ENCODE results near the gene CTDSPL2. TPM values are rescaled to one million over a fixed set of nuclear protein-coding genes. Genes with fewer than 3 reads are reported as not detected.

CTDSPL2 gene
- total and polyA plus RNA-seq, 2 experiments from 2014 or later: 21.1 to 48.2 TPM

GRCh38 chr15:44485880-44486279, 58.5 kb downstream of the CTDSPL2 start:
- no peaks in the 10 kb centered on the region for H3K27me3 ChIP-seq (replicated peaks; ENCODE audit: insufficient read depth)
- H3K27ac ChIP-seq: no peak overlapping the region
- H3K9ac ChIP-seq: no peak overlapping the region
- peaks cover 22% of the 10 kb centered on the region for H3F3A ChIP-seq (ENCODE audit: insufficient read depth)
- H3K79me2 ChIP-seq (ENCODE audit: insufficient read depth): peaks cover 44% of the 10 kb centered on the region
- H2AFZ ChIP-seq: no peak overlapping the region
- no peak for TF ChIP-seq EZH2phosphoT487 (IDR thresholded peaks at IDR 0.05; ENCODE audit: insufficient read depth, low read depth)
- no peak for TF ChIP-seq EZH2 (IDR thresholded peaks at IDR 0.05; ENCODE audit: insufficient read depth, poor library complexity, severe bottlenecking)
- H3K9me2 ChIP-seq (ENCODE audit: insufficient read depth): no peaks in the 10 kb centered on the region
- H3K9me3 ChIP-seq (ENCODE audit: low read depth): no peaks in the 10 kb centered on the region
- H4K20me1 ChIP-seq (ENCODE audit: insufficient read depth): peaks cover 13% of the 10 kb centered on the region; the same call in 1 of the 2 replicates
- H3K36me3 ChIP-seq (ENCODE audit: low read depth): peaks cover 9% of the 10 kb centered on the region; the same call in 1 of the 2 replicates
- no peak overlapping the region for H3K4me3 ChIP-seq
- peaks cover 19% of the 10 kb centered on the region for H3K4me1 ChIP-seq (ENCODE audit: insufficient read depth)
- 96 to 98% methylated on average over 3 of the region's 3 CpGs for WGBS, 2 experiments (ENCODE audit: low coverage in 1 of 2, low lambda C conversion rate in 2 of 2, missing lambda C conversion rate in 2 of 2)
- in situ Hi-C loops (cut with MboI): loop anchor here (25.0 kb wide), 1 partner anchor 599 kb away; no protein-coding TSS in a partner anchor
- DNase-seq: no peak
- no peak overlapping the region for H3K4me2 ChIP-seq (ENCODE audit: unreplicated experiment)

- WGBS, 2 experiments (ENCODE audit: low coverage in 1 of 2, low lambda C conversion rate in 2 of 2, missing lambda C conversion rate in 2 of 2): 62 to 77% methylated on average over 1 of the region's 1 CpG
Observed at GRCh38 chr15:44489464-44489863, 62.0 kb downstream of the CTDSPL2 start.

GRCh38 chr15:44490622-44491021, 63.2 kb downstream of the CTDSPL2 start:
- Histone ChIP-seq H2AFZ (no peak overlapping the region), H3K79me2 (ENCODE audit: insufficient read depth) (peaks cover 41% of the 10 kb centered on the region; the same call in 1 of the 2 replicates), H3K4me1 (ENCODE audit: insufficient read depth) (peaks cover 20% of the 10 kb centered on the region), H3K9me3 (ENCODE audit: low read depth) (no peaks in the 10 kb centered on the region), H3K4me3 (no peak overlapping the region), H3K9ac (no peak overlapping the region), H3F3A (ENCODE audit: insufficient read depth) (peaks cover 27% of the 10 kb centered on the region), H3K36me3 (ENCODE audit: low read depth) (peaks cover 17% of the 10 kb centered on the region; the same call in 1 of the 2 replicates), H3K4me2 (ENCODE audit: unreplicated experiment) (no peak overlapping the region), H3K27ac (no peak overlapping the region), H3K27me3 (replicated peaks; ENCODE audit: insufficient read depth) (no peaks in the 10 kb centered on the region), H3K9me2 (ENCODE audit: insufficient read depth) (no peaks in the 10 kb centered on the region), H4K20me1 (ENCODE audit: insufficient read depth) (peaks cover 10% of the 10 kb centered on the region; the same call in 1 of the 2 replicates)
- WGBS, 2 experiments (ENCODE audit: low coverage in 1 of 2, low lambda C conversion rate in 2 of 2, missing lambda C conversion rate in 2 of 2): 49 to 56% methylated on average over 3 of the region's 3 CpGs
- peak; percentile 27 for DNase-seq
- no peak for TF ChIP-seq EZH2phosphoT487 (IDR thresholded peaks at IDR 0.05; ENCODE audit: insufficient read depth, low read depth)
- no peak for TF ChIP-seq EZH2 (IDR thresholded peaks at IDR 0.05; ENCODE audit: insufficient read depth, poor library complexity, severe bottlenecking)
- in situ Hi-C loops (cut with MboI): loop anchor here (25.0 kb wide), 1 partner anchor 603 kb away; no protein-coding TSS in a partner anchor

More at GRCh38 chr15:44489464-44489863, 62.0 kb downstream of the CTDSPL2 start:
- Histone ChIP-seq H3K9me2 (ENCODE audit: insufficient read depth) (no peaks in the 10 kb centered on the region), H3K36me3 (ENCODE audit: low read depth) (peaks cover 17% of the 10 kb centered on the region; the same call in 1 of the 2 replicates), H3K4me1 (ENCODE audit: insufficient read depth) (peaks cover 20% of the 10 kb centered on the region), H3K4me2 (ENCODE audit: unreplicated experiment) (no peak overlapping the region), H3K27me3 (replicated peaks; ENCODE audit: insufficient read depth) (no peaks in the 10 kb centered on the region), H3K79me2 (ENCODE audit: insufficient read depth) (peaks cover 34% of the 10 kb centered on the region; the same call in 1 of the 2 replicates), H3K9me3 (ENCODE audit: low read depth) (no peaks in the 10 kb centered on the region), H3K9ac (no peak overlapping the region), H2AFZ (no peak overlapping the region), H3K27ac (peak overlapping the region; percentile 11; the same call in 1 of the 2 replicates), H3F3A (ENCODE audit: insufficient read depth) (peaks cover 27% of the 10 kb centered on the region), H4K20me1 (ENCODE audit: insufficient read depth) (peaks cover 10% of the 10 kb centered on the region; the same call in 1 of the 2 replicates), H3K4me3 (no peak overlapping the region)
- TF ChIP-seq EZH2phosphoT487 (IDR thresholded peaks at IDR 0.05; ENCODE audit: insufficient read depth, low read depth): no peak
- no peak for TF ChIP-seq EZH2 (IDR thresholded peaks at IDR 0.05; ENCODE audit: insufficient read depth, poor library complexity, severe bottlenecking)
- in situ Hi-C loops (cut with MboI): loop anchor here (25.0 kb wide), 1 partner anchor 602 kb away; no protein-coding TSS in a partner anchor
- peak; percentile 86 for DNase-seq

GRCh38 chr15:44492040-44492439, 64.6 kb downstream of the CTDSPL2 start:
- Histone ChIP-seq H3F3A (ENCODE audit: insufficient read depth) (peaks cover 27% of the 10 kb centered on the region), H3K27ac (no peak overlapping the region), H3K9ac (no peak overlapping the region), H3K4me2 (ENCODE audit: unreplicated experiment) (no peak overlapping the region), H4K20me1 (ENCODE audit: insufficient read depth) (peaks cover 10% of the 10 kb centered on the region; the same call in 1 of the 2 replicates), H3K27me3 (replicated peaks; ENCODE audit: insufficient read depth) (no peaks in the 10 kb centered on the region), H3K9me3 (ENCODE audit: low read depth) (no peaks in the 10 kb centered on the region), H3K9me2 (ENCODE audit: insufficient read depth) (no peaks in the 10 kb centered on the region), H3K4me3 (no peak overlapping the region), H3K79me2 (ENCODE audit: insufficient read depth) (peaks cover 41% of the 10 kb centered on the region; the same call in 1 of the 2 replicates), H2AFZ (no peak overlapping the region), H3K36me3 (ENCODE audit: low read depth) (peaks cover 29% of the 10 kb centered on the region), H3K4me1 (ENCODE audit: insufficient read depth) (peaks cover 20% of the 10 kb centered on the region)
- DNase-seq: no peak
- WGBS, 2 experiments (ENCODE audit: low coverage in 1 of 2, low lambda C conversion rate in 2 of 2, missing lambda C conversion rate in 2 of 2): 93 to 95% methylated on average over 7 of the region's 7 CpGs
- in situ Hi-C loops (cut with MboI): loop anchor here (25.0 kb wide), 1 partner anchor 605 kb away; no protein-coding TSS in a partner anchor
- TF ChIP-seq EZH2 (IDR thresholded peaks at IDR 0.05; ENCODE audit: insufficient read depth, poor library complexity, severe bottlenecking): no peak
- TF ChIP-seq EZH2phosphoT487 (IDR thresholded peaks at IDR 0.05; ENCODE audit: insufficient read depth, low read depth): no peak
